Fibroblast of skin of left quadriceps (primary cell): ENCODE results near the gene COPS7B.
"Not testable (repeated sequence)": the region's sequence is repeated elsewhere in the genome, so short reads cannot be mapped to it uniquely, and the experiment has no call there.

Experiments used
- DNase-seq, 2 experiments: peaks; one replicate each; pipeline ENCODE4 v3.0.0-alpha.2; 2013; ENCODE audit warnings: low read depth in 2 of 2

The COPS7B gene

GRCh38 chr2:231786177-231786916 lies at the start of gene COPS7B:
COPS7B (plus strand) TSS chr2:231786445; CDS start chr2:231788571, 2,126 bp downstream.
- peak; percentile 62 to 63 for DNase-seq

- no peak for DNase-seq
Observed at GRCh38 chr2:231737761-231738160, 48.5 kb upstream of the COPS7B start.

GRCh38 chr2:231743376-231744116 lies 42.7 kb upstream of the COPS7B start:
- DNase-seq: no peak

- DNase-seq: no peak
Observed at GRCh38 chr2:231745303-231746038, 40.8 kb upstream of the COPS7B start.

- not testable (repeated sequence) for DNase-seq
Observed at GRCh38 chr2:231748153-231748896, 37.9 kb upstream of the COPS7B start.

- not testable (repeated sequence) for DNase-seq
Observed at GRCh38 chr2:231749016-231749415, 37.2 kb upstream of the COPS7B start.

GRCh38 chr2:231751042-231751815 lies 35.0 kb upstream of the COPS7B start:
- DNase-seq: no peak

GRCh38 chr2:231752061-231752460 lies 34.2 kb upstream of the COPS7B start:
- no peak for DNase-seq

- no peak for DNase-seq
Observed at GRCh38 chr2:231761735-231762134, 24.5 kb upstream of the COPS7B start.

GRCh38 chr2:231764124-231764523 lies 22.1 kb upstream of the COPS7B start:
- no peak for DNase-seq

- DNase-seq: no peak
Observed at GRCh38 chr2:231764760-231765159, 21.5 kb upstream of the COPS7B start.

GRCh38 chr2:231765496-231765929 lies 20.7 kb upstream of the COPS7B start:
- no peak for DNase-seq

GRCh38 chr2:231769170-231770136 lies 16.8 kb upstream of the COPS7B start:
- no peak for DNase-seq

- no peak for DNase-seq
Observed at GRCh38 chr2:231780123-231780908, 5.9 kb upstream of the COPS7B start.

GRCh38 chr2:231780909-231781797 lies 5.1 kb upstream of the COPS7B start, which contains the start of gene PDE6D:
PDE6D (minus strand) TSS chr2:231781282; CDS start chr2:231781114, 168 bp downstream.
- DNase-seq: peak; percentile 98 to 99

GRCh38 chr2:231781798-231782726 lies 4.2 kb upstream of the COPS7B start:
- no peak for DNase-seq

- DNase-seq: no peak
Observed at GRCh38 chr2:231785413-231785812, 832 bp upstream of the COPS7B start.
